ENCODE measurements around the gene NOL12.
"Not testable (repeated sequence)": the region's sequence is repeated elsewhere in the genome, so short reads cannot be mapped to it uniquely, and the experiment has no call there.

Gene NOL12, protein sequence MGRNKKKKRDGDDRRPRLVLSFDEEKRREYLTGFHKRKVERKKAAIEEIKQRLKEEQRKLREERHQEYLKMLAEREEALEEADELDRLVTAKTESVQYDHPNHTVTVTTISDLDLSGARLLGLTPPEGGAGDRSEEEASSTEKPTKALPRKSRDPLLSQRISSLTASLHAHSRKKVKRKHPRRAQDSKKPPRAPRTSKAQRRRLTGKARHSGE

GRCh38 chr22:37686002-37686982 lies at the start of gene NOL12:
Gene NOL12 (plus strand): TSS chr22:37686343. CDS start chr22:37686393, 50 bp downstream.
- peak; percentile 56 for DNase-seq

- no peak for DNase-seq
Observed at GRCh38 chr22:37636949-37637273, 49.2 kb upstream of the NOL12 start.

GRCh38 chr22:37638391-37639069 lies 47.6 kb upstream of the NOL12 start:
- no peak for DNase-seq

GRCh38 chr22:37639070-37639760 lies 46.9 kb upstream of the NOL12 start, which contains the start of gene SH3BP1:
Gene SH3BP1 (plus strand): TSS chr22:37639669. CDS start chr22:37639788, 119 bp downstream.
- DNase-seq = no peak

- DNase-seq = no peak
Observed at GRCh38 chr22:37639771-37640590, 46.2 kb upstream of the NOL12 start.

DNA sequence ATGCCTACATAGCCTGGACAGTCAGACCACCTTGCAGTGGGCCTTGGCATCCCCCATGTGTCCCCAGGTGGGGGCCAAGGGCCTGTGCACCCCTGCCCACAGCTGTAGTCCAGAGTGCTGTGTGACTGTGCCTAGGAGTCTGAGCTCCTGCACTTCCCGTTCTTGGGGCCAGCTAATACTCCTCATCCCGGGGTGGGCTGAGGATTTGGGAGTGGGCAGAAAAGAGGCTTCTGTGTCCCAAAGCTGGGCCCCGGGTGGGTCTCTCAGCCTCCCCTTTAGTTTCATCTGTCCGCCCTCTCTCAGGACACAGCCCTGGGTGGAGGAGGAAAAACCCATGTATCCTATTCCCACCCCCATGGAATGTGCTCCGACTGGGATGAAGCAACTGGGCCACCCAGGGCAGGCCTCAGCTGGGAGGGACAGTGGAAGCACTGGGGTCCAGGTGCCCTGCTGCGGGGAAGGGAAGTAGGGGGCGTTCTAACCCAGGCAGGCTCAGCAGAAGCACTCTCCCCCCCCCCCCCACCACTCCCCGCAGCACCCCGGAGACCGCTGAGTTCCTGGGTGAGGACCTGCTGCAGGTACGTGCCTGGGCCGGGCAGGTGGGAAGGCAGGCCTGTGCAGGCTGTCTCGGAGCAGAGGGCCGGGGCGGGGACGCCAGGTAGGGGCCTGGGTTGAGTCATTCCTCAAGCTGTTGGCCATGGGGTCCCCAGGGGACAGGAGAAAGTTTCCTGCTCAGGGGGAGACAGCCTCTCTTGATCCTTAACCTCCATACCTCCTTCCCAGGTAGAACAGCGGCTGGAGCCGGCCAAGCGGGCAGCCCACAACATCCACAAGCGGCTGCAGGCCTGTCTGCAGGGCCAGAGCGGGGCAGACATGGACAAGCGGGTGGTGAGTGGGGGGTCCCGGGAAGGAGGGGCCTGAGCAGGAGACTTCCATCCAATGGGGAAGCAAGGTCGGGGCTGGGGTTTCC lies 45.3 kb upstream of the NOL12 start:
- DNase-seq = no peak

DNA sequence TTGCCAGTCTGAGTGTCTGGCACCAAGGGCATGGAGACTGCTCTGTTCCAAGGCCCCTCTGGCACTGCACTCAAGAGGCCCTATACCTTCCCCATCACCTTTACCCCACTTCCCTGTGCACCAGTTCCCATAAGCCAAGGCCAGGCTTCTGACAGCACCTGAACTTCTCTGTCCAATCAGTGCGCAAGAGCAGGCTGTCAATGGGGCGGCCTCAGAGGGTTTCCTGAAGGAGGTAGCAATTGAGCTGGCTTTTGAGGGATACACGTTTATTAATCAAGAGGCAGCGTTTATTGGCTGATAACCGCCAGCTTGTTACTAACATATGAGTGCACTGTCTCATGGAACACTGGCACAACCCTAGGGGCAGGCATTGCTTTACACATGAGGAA lies 44.6 kb upstream of the NOL12 start:
- no peak for DNase-seq

DNA sequence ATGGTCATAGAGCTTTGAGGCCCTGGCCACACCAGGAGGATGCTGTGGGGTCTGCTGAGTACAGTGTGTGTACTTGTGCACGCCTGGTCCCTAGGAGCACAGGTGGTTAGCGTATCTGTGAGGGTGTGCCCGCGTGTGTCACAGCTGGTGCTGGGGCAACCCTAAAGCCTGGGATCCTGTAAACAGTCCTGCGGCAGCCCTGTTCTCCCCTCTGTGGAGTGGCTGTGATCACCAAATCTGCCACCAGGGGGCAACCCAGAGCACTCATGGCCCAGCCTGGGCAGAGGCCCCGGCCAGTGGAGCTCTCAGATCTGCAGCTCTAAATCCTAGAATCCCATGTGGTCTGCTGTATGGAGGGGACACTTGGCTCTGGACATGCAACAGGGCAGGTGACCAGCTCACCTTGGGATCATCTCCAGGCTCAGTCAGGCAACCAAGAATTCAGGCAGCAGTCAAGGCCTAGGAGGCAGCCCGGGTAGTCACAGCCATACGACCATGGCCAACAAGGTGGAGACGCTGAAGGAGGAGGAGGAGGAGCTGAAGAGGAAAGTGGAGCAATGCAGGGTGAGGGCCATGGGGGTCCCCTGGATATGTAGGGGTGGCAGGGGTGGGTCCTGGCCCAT lies 42.8 kb upstream of the NOL12 start:
- DNase-seq = peak; percentile 75

- DNase-seq = no peak
Observed at GRCh38 chr22:37647317-37647716, 38.8 kb upstream of the NOL12 start.

- no peak for DNase-seq
Observed at GRCh38 chr22:37647928-37648327, 38.2 kb upstream of the NOL12 start.

GRCh38 chr22:37650463-37651136 lies 35.5 kb upstream of the NOL12 start:
- DNase-seq = no peak

GRCh38 chr22:37654563-37655251 lies 31.4 kb upstream of the NOL12 start:
- DNase-seq = no peak

- DNase-seq = no peak
Observed at GRCh38 chr22:37655252-37655563, 30.9 kb upstream of the NOL12 start.

- not testable (repeated sequence) for DNase-seq
Observed at GRCh38 chr22:37656583-37656982, 29.6 kb upstream of the NOL12 start.

DNA sequence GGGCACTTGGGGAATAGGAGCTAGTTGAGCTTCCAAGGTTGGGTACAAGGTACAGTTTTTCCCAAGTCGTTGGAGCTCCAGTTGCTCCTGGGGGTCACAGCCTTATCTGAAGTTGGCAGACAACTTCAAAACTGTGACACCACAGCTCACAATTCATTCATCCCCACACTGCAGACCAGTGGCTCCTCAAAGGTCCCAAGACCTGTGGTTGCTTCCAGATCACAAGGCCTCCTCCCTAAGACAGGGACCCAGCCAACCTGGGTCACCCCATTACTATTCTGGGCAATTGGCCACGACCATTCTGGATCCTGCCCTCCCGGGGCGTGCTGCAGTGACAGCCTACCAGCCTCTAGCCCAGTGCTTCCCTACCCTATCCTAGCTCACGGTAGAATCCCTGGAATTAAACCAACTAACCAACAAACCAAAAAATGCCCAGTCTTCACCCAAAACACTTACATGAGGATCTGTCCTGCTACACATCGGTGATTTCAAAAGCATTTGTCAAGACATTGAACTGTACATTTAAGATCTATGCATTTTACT lies 28.5 kb upstream of the NOL12 start:
- DNase-seq = no peak

- peak; percentile 99 for DNase-seq
Observed at GRCh38 chr22:37658133-37659065, 27.7 kb upstream of the NOL12 start, which contains the start of gene PDXP. Gene PDXP (plus strand): TSS chr22:37658723. CDS start chr22:37658783, 60 bp downstream.

DNA sequence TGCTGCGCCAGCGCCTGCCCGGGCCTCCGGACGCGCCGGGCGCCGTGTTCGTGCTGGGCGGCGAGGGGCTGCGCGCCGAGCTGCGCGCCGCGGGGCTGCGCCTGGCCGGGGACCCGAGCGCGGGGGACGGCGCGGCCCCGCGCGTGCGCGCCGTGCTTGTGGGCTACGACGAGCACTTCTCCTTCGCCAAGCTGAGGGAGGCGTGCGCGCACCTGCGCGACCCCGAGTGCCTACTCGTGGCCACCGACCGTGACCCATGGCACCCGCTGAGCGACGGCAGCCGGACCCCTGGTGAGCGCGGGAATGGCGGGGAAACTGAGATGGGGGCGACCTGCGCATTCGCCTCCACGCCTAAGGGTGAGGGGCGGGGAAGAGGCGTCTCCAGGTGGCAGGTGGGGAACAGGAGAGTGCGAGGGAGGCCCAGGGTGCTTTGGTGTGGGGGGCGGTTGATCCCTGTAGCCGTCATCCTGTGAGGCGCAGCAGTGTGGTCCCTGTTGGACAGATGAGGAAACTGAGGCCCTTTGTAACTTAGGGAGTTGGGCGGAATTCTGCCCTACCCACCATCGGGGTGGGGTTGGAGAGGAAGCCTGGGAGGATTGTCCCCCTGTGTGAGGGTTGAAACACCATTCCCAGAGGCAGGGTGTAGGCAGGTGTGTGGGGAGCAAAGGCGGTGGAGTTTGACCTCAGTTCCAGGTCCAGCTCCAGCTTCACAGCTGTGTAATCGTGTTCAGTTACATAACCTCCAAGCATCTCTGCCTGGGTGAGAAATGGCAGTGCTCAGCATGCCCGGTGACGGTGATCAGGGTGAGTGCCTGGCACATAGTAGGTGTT lies 26.9 kb upstream of the NOL12 start:
- no peak for DNase-seq
